SK-N-SH treated with all-trans-retinoic acid at 6 μM for 48 hours (cell line): ENCODE results near the gene MYEOV.

ENCODE experiments used
- ARNTL ChIP-seq: fragments of 450-650 bp; formaldehyde crosslinking; IDR thresholded peaks from 2 replicates; pipeline ENCODE4 v1.5.0; 2020; ENCODE audit warnings: low read depth, mild to moderate bottlenecking, moderate library complexity, borderline replicate concordance
- CREB5 ChIP-seq: fragments of 250-450 bp; sonication (Bioruptor Pico); IDR thresholded peaks from 2 replicates; pipeline ENCODE4 v1.5.1; 2020; ENCODE audit warnings: low read depth, mild to moderate bottlenecking, moderate library complexity
- ESRRG ChIP-seq: fragments of 250-450 bp; sonication (Bioruptor Pico); IDR thresholded peaks from 2 replicates; pipeline ENCODE4 v1.6.1; 2021; ENCODE audit warnings: mild to moderate bottlenecking
- ISL1 ChIP-seq: fragments of 250-450 bp; sonication (Bioruptor Pico); IDR thresholded peaks from 2 replicates; pipeline ENCODE4 v2.1.2; 2022; ENCODE audit warnings: mild to moderate bottlenecking, moderate library complexity
- PATZ1 ChIP-seq: fragments of 250-450 bp; sonication (Bioruptor Pico); IDR thresholded peaks from 2 replicates; pipeline ENCODE4 v1.8.0; 2020; ENCODE audit warnings: mild to moderate bottlenecking, moderate library complexity, borderline replicate concordance
- PPARA ChIP-seq: fragments of 250-450 bp; sonication (Bioruptor Pico); IDR thresholded peaks from 2 replicates; pipeline ENCODE4 v1.5.0; 2020; ENCODE audit warnings: mild to moderate bottlenecking, borderline replicate concordance
- RARB ChIP-seq: fragments of 250-450 bp; sonication (Bioruptor Pico); IDR thresholded peaks from 2 replicates; pipeline ENCODE4 v1.8.0; 2021; ENCODE audit warnings: mild to moderate bottlenecking, moderate library complexity
- TCF4 ChIP-seq: fragments of 250-450 bp; sonication (Bioruptor Pico); IDR thresholded peaks from 2 replicates; pipeline ENCODE4 v1.8.0; 2021; ENCODE audit warnings: mild to moderate bottlenecking, moderate library complexity, borderline replicate concordance
- TSHZ2 ChIP-seq: fragments of 250-450 bp; sonication (Bioruptor Pico); IDR thresholded peaks from 2 replicates; pipeline ENCODE4 v1.5.0; 2020; ENCODE audit warnings: mild to moderate bottlenecking, moderate library complexity
- ZFP3 ChIP-seq: fragments of 250-450 bp; sonication (Bioruptor Pico); IDR thresholded peaks from 2 replicates; pipeline ENCODE4 v1.5.0; 2020; ENCODE audit warnings: mild to moderate bottlenecking, moderate library complexity
- ZFP30 ChIP-seq: fragments of 450-650 bp; formaldehyde crosslinking; IDR thresholded peaks from 2 replicates; pipeline ENCODE4 v1.5.0; 2022; ENCODE audit warnings: mild to moderate bottlenecking, moderate library complexity
- ZNF70 ChIP-seq: fragments of 450-650 bp; formaldehyde crosslinking; IDR thresholded peaks from 2 replicates; pipeline ENCODE4 v1.5.0; 2020; ENCODE audit warnings: mild to moderate bottlenecking, moderate library complexity

GRCh38 chr11:69270941-69271340 is 23.0 kb upstream of the MYEOV start:
- no peak for TF ChIP-seq RARB (CRISPR knock-in tag)
- TF ChIP-seq ISL1 (CRISPR knock-in tag): no peak
- TF ChIP-seq TSHZ2 (CRISPR knock-in tag): no peak
- TF ChIP-seq TCF4 (CRISPR knock-in tag): no peak
- TF ChIP-seq PATZ1 (CRISPR knock-in tag): no peak
- TF ChIP-seq ESRRG: no peak
- TF ChIP-seq CREB5: no peak
- TF ChIP-seq ZFP30: no peak
- TF ChIP-seq PPARA (CRISPR knock-in tag): no peak
- no peak for TF ChIP-seq ARNTL (CRISPR knock-in tag)
- TF ChIP-seq ZNF70: no peak
- no peak for TF ChIP-seq ZFP3 (CRISPR knock-in tag)
